Cardiac fibroblast (primary cell): ENCODE results near the gene CDK8.

Experiments
- DNase-seq, 2 donors: peaks; one replicate each; pipeline versions ENCODE4 v3.0.0 to v3.0.0-alpha.2; 2010; ENCODE audit warnings: low read depth in 2 of 2
- H3K4me3 ChIP-seq, 2 donors: replicated peaks in 1 of 2; 1 replicate in 1 of 2; 2 replicates in 1 of 2; pipeline ENCODE4 v1.5.1; 2011; ENCODE audit warnings: low read depth in 2 of 2, low read length in 2 of 2, mild to moderate bottlenecking in 2 of 2, moderate library complexity in 1 of 2
- TF ChIP-seq, protein P1 (sequence below): IDR thresholded peaks from one replicate; pipeline ENCODE4 v1.5.1; 2011; ENCODE audit warnings: low read depth, mild to moderate bottlenecking, low read length, inconsistent platforms

CDK8 gene

DNA sequence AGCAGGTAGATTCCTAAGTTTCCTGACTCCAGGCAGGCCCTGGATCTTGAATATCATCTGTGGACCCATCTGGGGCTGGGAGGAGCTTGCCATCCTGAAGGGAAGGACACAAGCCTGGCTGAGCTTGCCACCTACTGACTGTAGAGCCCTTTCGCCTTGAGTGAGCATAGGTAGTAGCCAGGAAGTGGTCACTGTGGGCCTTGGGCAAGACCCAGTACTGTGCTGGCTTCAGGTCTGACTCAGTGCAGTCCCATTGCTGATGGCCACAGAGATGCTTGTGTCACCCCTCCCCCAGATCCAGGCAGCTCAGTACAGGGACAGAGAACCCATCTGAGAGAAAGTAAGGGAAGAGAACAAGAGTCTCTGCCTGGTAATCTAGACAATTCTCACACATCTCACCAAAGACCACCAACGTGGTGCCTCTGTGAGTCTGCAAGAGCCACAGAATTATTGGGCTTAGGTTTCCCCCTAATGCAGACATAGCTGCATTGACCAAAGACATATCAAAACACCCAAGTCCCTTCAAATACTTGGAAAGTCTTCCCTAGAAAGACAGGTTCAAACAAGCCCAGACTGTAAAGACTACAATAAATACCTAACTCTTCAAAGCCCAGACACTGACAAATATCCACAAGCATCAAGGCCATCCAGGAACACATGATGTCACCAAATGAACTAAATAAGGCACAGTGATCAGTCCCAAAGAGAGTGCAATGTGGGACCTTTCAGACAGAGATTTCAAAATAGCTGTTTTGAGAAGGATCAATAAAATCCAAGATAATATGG is 195.3 kb downstream of the CDK8 start:
- no peak overlapping the region for H3K4me3 ChIP-seq
- DNase-seq: peak in 1 of 2 donors; percentile 52
- TF ChIP-seq, protein P1, sequence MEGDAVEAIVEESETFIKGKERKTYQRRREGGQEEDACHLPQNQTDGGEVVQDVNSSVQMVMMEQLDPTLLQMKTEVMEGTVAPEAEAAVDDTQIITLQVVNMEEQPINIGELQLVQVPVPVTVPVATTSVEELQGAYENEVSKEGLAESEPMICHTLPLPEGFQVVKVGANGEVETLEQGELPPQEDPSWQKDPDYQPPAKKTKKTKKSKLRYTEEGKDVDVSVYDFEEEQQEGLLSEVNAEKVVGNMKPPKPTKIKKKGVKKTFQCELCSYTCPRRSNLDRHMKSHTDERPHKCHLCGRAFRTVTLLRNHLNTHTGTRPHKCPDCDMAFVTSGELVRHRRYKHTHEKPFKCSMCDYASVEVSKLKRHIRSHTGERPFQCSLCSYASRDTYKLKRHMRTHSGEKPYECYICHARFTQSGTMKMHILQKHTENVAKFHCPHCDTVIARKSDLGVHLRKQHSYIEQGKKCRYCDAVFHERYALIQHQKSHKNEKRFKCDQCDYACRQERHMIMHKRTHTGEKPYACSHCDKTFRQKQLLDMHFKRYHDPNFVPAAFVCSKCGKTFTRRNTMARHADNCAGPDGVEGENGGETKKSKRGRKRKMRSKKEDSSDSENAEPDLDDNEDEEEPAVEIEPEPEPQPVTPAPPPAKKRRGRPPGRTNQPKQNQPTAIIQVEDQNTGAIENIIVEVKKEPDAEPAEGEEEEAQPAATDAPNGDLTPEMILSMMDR: no peak
